Nucleus accumbens (tissue), 56 donors: Measurements from ENCODE around the gene CUEDC1.

Experiments used
- DNase-seq, 56 donors: peaks; one replicate each; lab custom pipeline; 2025; lab: John Stamatoyannopoulos, UW

Gene CUEDC1

GRCh38 chr17:57868910-57869616 lies 86.1 kb downstream of the CUEDC1 start:
- DNase-seq, result no peak

- DNase-seq, result peak in 12 of 56 donors; percentile 11 to 66 (median 38)
These were observed 87.0 kb downstream of the CUEDC1 start for GRCh38 chr17:57868007-57868909.

DNA sequence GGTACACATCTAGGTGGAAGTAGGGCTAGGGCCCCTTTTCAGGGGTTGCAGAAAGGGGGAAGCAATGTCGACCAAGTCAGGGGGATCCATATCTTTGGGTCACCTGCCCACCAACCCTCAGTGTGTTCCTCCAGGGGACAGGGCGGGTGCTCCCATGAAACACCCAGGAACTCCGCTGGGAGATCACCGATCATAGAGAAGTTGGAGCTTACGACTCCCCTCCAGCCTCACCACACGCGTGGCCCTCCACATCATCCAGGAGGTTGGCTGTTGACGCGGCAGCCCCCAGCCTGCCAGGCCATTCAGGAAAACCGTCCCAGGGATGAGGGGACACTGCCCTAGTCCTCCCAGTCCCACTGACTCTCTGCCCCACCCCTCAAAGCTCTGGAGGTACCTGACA lies 88.1 kb downstream of the CUEDC1 start:
- DNase-seq, result no peak

- no peak for DNase-seq
These were observed 88.5 kb downstream of the CUEDC1 start for GRCh38 chr17:57866723-57867122.

- no peak for DNase-seq
These were observed 88.9 kb downstream of the CUEDC1 start for GRCh38 chr17:57866319-57866718.

DNA sequence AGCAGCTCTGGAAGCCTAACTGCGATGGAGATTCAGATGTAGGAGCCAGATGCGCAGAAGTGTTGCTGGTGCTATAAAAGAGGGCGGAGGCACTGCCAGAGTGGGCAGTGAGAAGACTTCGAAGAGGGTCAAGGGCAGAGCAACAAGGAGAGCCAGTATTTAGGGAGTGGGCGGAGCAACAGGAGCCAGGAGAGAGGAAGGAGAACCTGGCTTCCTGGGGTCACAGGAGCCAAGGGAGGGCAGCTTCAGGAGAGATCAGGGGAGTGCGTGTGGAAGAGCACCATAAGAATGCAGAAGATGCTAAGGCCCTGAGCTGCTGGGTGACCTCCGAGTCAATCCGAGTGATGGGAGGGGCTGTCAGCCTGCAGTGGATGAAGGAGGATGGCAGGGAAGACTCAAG lies 90.9 kb downstream of the CUEDC1 start:
- no peak for DNase-seq

GRCh38 chr17:57862694-57863667 lies 92.2 kb downstream of the CUEDC1 start:
- peak in 43 of 56 donors; percentile 22 to 82 (median 57) for DNase-seq

GRCh38 chr17:57861790-57862693 lies 93.2 kb downstream of the CUEDC1 start:
- peak in 10 of 56 donors; percentile 19 to 65 (median 36) for DNase-seq

- peak in 5 of 56 donors; percentile 11 to 36 (median 24) for DNase-seq
These were observed 94.0 kb downstream of the CUEDC1 start for GRCh38 chr17:57861000-57861789.

DNA sequence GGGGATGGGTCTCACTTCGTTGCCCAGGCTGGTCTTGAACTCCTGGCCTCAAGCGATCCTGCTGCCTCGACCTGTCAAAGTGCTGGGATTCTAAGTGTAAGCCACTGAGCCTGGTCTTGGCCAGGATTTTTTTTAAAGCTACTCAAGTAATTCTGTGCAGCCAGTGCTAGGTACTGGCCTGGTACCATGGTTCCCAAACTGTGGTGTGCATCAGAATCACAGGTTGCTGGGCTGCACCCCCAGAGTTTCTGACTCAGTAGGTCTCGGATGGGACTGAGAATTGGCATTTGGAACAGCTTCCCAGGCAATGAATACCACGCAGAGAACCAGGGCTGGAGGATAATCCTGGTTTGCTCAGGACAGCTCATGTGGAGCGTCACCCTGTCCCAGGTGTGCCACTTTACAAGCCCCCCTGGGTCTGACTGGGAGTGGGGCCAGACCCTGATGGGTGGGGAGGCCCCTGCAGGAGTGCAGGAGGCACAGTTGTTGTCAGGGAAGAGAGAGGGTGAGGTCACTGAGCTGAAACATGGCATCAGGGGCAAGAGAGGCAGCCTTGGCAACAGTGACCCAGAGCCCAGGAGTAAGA lies 94.7 kb downstream of the CUEDC1 start:
- no peak for DNase-seq

- no peak for DNase-seq
These were observed 95.4 kb downstream of the CUEDC1 start for GRCh38 chr17:57859601-57860413.

- no peak for DNase-seq
These were observed 96.4 kb downstream of the CUEDC1 start for GRCh38 chr17:57858838-57859237.

- DNase-seq, result no peak
These were observed 98.2 kb downstream of the CUEDC1 start for GRCh38 chr17:57856792-57857620.

- DNase-seq, result no peak
These were observed 99.7 kb downstream of the CUEDC1 start for GRCh38 chr17:57855391-57856035.

GRCh38 chr17:57853695-57854094 lies 101.5 kb downstream of the CUEDC1 start:
- peak in 3 of 56 donors; percentile 25 to 34 (median 25) for DNase-seq

- no peak for DNase-seq
These were observed 102.3 kb downstream of the CUEDC1 start for GRCh38 chr17:57852955-57853328.
